Tibial artery (tissue), 4 donors: ENCODE results near the gene SERPINA3.

ENCODE experiments used
- DNase-seq, 2 donors: peaks; one replicate each; pipeline ENCODE4 v3.0.0-alpha.2; 2019
- H3K27ac ChIP-seq, 2 donors: fragments of 200-600 bp; sonication (generic) in 1 of 2; 1 replicate in 1 of 2; 2 replicates in 1 of 2; pipeline ENCODE4 v1.5.1; 2018 to 2019; ENCODE audit warnings: mild to moderate bottlenecking in 1 of 2
- H3K27me3 ChIP-seq, 2 donors: fragments of 200-600 bp; sonication (generic) in 1 of 2; one replicate each; pipeline versions ENCODE4 v1.5.1 to v1.6.0; 2016 to 2019
- H3K36me3 ChIP-seq, 3 donors: fragments of 200-600 bp; sonication (generic) in 2 of 3; one replicate each; pipeline ENCODE4 v1.5.1; 2016 to 2019; ENCODE audit warnings: mild to moderate bottlenecking in 2 of 3
- H3K4me1 ChIP-seq, 4 donors: fragments of 200-600 bp; sonication (generic) in 2 of 4; 1 replicate in 3 of 4; 2 replicates in 1 of 4; pipeline ENCODE4 v1.5.1; 2016 to 2019
- H3K4me3 ChIP-seq, 2 donors: fragments of 200-600 bp; sonication (generic) in 1 of 2; 1 replicate in 1 of 2; 2 replicates in 1 of 2; pipeline ENCODE4 v1.5.1; 2018 to 2019; ENCODE audit warnings: mild to moderate bottlenecking in 2 of 2
- H3K9me3 ChIP-seq, 3 donors: fragments of 200-600 bp; sonication (generic) in 1 of 3; one replicate each; pipeline ENCODE4 v1.5.1; 2016 to 2019
- CTCF ChIP-seq, 2 experiments: fragments of 200-600 bp in 1 of 2; fragments of 450-650 bp in 1 of 2; IDR thresholded peaks; one replicate each; pipeline ENCODE4 v1.5.1; 2017 to 2019; ENCODE audit warnings: antibody characterized with exemption in 2 of 2, mild to moderate bottlenecking in 1 of 2, moderate library complexity in 1 of 2
- intact Hi-C: fragments of 100-400 bp; cut with DNase I; formaldehyde crosslinking; loops from one replicate; pipeline ENCODE4 v1.15.0; 2023; ENCODE audit warnings: low total_unique reads

The SERPINA3 gene

DNA sequence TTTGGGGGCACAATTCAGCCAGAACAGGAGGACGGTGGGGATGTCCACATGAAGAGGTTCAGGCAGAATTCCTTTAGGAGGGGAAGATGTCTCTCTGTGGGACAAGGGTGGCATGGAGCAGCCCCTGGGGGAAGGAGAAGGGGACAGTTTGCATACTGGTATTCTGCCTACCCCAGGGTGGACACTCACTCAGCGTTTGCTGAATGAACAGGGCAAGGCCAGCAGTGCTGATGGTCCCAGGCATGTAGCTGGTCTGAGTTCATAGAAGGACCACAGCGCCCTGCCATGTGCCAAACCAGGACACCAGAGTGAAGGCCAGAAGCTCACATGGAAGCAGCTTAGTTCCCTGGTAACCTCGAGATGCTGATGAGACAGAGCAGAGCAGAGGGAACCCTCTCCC lies 25.6 kb upstream of the SERPINA3 start:
- no peaks in the 10 kb centered on the region for H3K36me3 ChIP-seq
- peaks cover 0 to 11% (median 0%) of the 10 kb centered on the region in 4 donors for H3K4me1 ChIP-seq
- no peak overlapping the region for H3K27ac ChIP-seq
- intact Hi-C loops: no loop called here
- TF ChIP-seq CTCF (IDR thresholded peaks at IDR 0.05): no peak
- H3K4me3 ChIP-seq: no peak overlapping the region
- H3K9me3 ChIP-seq: no peaks in the 10 kb centered on the region
- no peak for DNase-seq
- H3K27me3 ChIP-seq: no peaks in the 10 kb centered on the region

- no peak for DNase-seq
- intact Hi-C loops: no loop called here
- Histone ChIP-seq H3K27me3 (no peaks in the 10 kb centered on the region), H3K4me3 (no peak overlapping the region), H3K36me3 (no peaks in the 10 kb centered on the region), H3K9me3 (no peaks in the 10 kb centered on the region), H3K27ac (no peak overlapping the region), H3K4me1 (no peaks in the 10 kb centered on the region)
- no peak for TF ChIP-seq CTCF (IDR thresholded peaks at IDR 0.05)
These were observed 23.9 kb upstream of the SERPINA3 start for GRCh38 chr14:94588311-94588710.

DNA sequence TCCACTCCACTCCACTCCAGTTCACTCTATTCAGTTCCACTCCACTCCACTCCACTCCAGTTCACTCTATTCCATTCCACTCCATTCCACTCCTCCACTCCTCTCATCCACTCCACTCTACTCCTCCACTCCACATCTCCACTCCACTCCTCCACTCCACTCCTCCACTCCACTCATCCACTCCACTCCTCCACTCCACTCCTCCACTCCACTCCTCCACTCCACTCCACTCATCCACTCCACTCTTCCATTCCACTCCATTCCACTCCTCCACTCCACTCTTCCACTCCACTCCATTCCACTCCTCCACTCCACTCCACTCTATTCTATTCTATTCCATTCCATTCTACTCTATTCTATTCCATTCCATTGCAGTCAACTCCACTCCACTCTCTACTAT lies 21.1 kb upstream of the SERPINA3 start:
- intact Hi-C loops: no loop called here
- DNase-seq: no peak
- no peaks in the 10 kb centered on the region for H3K4me1 ChIP-seq
- H3K9me3 ChIP-seq: no peaks in the 10 kb centered on the region
- H3K27me3 ChIP-seq: no peaks in the 10 kb centered on the region
- no peak overlapping the region for H3K27ac ChIP-seq
- H3K36me3 ChIP-seq: no peaks in the 10 kb centered on the region
- H3K4me3 ChIP-seq: no peak overlapping the region
- no peak for TF ChIP-seq CTCF (IDR thresholded peaks at IDR 0.05)

DNA sequence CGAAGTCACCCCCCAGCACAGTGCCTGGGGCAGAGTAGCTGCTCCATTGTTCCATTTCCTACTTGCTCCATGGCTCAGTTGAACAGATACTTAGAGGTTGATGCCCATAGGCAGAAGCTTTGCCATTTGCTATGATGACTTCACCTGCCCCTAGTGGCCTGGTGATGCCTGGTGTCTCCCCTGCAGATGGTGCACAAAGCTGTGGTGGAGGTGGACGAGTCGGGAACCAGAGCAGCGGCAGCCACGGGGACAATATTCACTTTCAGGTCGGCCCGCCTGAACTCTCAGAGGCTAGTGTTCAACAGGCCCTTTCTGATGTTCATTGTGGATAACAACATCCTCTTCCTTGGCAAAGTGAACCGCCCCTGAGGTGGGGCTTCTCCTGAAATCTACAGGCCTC lies 20.3 kb upstream of the SERPINA3 start:
- no peak for DNase-seq
- intact Hi-C loops: no loop called here
- no peak for TF ChIP-seq CTCF (IDR thresholded peaks at IDR 0.05)
- no peak overlapping the region for H3K4me3 ChIP-seq
- H3K27ac ChIP-seq: no peak overlapping the region
- no peaks in the 10 kb centered on the region for H3K4me1 ChIP-seq
- no peaks in the 10 kb centered on the region for H3K9me3 ChIP-seq
- no peaks in the 10 kb centered on the region for H3K36me3 ChIP-seq
- no peaks in the 10 kb centered on the region for H3K27me3 ChIP-seq

DNA sequence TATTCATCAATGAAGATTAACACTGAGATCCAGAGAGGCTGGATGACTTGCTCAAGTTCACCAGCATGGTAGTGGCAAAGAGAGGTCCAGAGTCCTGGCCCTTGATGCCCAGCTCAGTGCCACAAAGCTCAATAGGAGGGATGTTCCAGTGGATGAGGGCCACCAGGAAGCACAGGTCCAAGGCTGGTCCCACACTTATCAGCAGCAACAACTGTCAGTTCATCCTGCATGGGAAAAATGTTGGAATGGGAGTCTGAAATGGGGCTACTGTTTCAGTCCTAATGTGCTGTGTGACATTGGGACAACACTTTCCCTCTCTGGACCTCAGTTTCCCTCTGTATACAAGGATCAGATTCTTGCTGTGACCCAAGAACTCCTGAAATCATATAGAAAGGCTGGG lies 19.7 kb upstream of the SERPINA3 start:
- Histone ChIP-seq H3K4me1 (no peaks in the 10 kb centered on the region), H3K27me3 (no peaks in the 10 kb centered on the region), H3K9me3 (no peaks in the 10 kb centered on the region), H3K27ac (no peak overlapping the region), H3K4me3 (no peak overlapping the region), H3K36me3 (no peaks in the 10 kb centered on the region)
- TF ChIP-seq CTCF (IDR thresholded peaks at IDR 0.05): no peak
- intact Hi-C loops: no loop called here
- no peak for DNase-seq

DNA sequence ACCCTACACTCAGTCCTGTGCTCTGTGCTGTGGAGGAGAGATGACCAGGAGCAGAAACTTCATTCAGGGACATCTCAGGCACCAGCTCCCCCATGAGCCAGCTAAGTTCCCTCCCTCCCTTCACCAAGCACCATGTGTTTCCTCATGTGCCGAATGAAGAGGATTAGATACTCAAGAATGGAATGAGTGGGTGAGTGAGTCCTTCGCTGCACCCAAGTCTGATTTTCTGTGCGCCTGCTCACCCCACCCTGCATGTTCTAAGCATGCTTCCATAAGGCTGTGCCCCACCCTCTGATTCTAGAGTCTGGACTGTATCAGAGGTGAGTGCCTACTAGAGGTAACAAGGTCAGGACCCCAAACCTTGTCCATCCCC lies 18.8 kb upstream of the SERPINA3 start:
- Histone ChIP-seq H3K27ac (no peak overlapping the region), H3K36me3 (no peaks in the 10 kb centered on the region), H3K4me3 (no peak overlapping the region), H3K27me3 (no peaks in the 10 kb centered on the region), H3K9me3 (no peaks in the 10 kb centered on the region), H3K4me1 (no peaks in the 10 kb centered on the region)
- no peak for DNase-seq
- no peak for TF ChIP-seq CTCF (IDR thresholded peaks at IDR 0.05)
- intact Hi-C loops: no loop called here
